GM12878 (cell line): ENCODE results near the gene SDK2.

Experiments used
- CEBPZ ChIP-seq: fragments of 150-350 bp; IDR thresholded peaks from 2 replicates; pipeline ENCODE4 v1.6.1; 2016; ENCODE audit warnings: low read depth, low read length
- CREB1 ChIP-seq: IDR thresholded peaks from 2 replicates; pipeline ENCODE4 v1.6.1; 2012; ENCODE audit warnings: low read depth, mild to moderate bottlenecking, inconsistent platforms
- CTCF ChIP-seq, 3 experiments: IDR thresholded peaks in 2 of 3; conservative IDR thresholded peaks in 1 of 3; 2 replicates each; pipeline ENCODE4 v1.5.1; 2011; ENCODE audit warnings: low read depth in 3 of 3, low read length in 3 of 3, mild to moderate bottlenecking in 3 of 3, control low read depth in 2 of 3, moderate library complexity in 2 of 3, inconsistent platforms in 1 of 3, mixed read lengths in 1 of 3; ENCODE audit not compliant: control insufficient read depth in 2 of 3, insufficient read depth in 1 of 3; ENCODE audit errors: extremely low read depth in 1 of 3
- RFX5 ChIP-seq: IDR thresholded peaks from 2 replicates; pipeline ENCODE4 v1.6.1; 2011; ENCODE audit warnings: low read depth, low read length, improper control_type of control experiment

- TF ChIP-seq CTCF (IDR thresholded peaks at IDR 0.05 in 2 of 3, conservative IDR thresholded peaks at IDR 0.05 in 1 of 3; ENCODE audit: control insufficient read depth in 2 of 3, extremely low read depth in 1 of 3, insufficient read depth in 1 of 3, low read depth in 3 of 3, low read length in 3 of 3) (peak; percentile 93 to 95 (median 93)), CREB1 (no peak), RFX5 (no peak), CEBPZ (no peak)
These were observed 214.6 kb downstream of the SDK2 start for GRCh38 chr17:73429440-73430164.
